HCT116 (cell line): ENCODE measurements around the gene TCERG1L.

Experiments used
- CTCF ChIP-seq, 3 experiments: fragments of 200-600 bp in 1 of 3; sonication (generic) in 1 of 3; IDR thresholded peaks in 2 of 3; conservative IDR thresholded peaks in 1 of 3; 2 replicates each; pipeline ENCODE4 v1.5.1; 2012 to 2017; ENCODE audit warnings: low read depth in 2 of 3, low read length in 2 of 3, antibody characterized with exemption in 1 of 3, borderline replicate concordance in 1 of 3, control low read depth in 1 of 3, mild to moderate bottlenecking in 1 of 3, mixed read lengths in 1 of 3, mixed run types in 1 of 3, moderate library complexity in 1 of 3; ENCODE audit not compliant: insufficient read depth in 1 of 3
- POLR2A ChIP-seq: IDR thresholded peaks from 2 replicates; pipeline ENCODE4 v1.7.0; 2011; ENCODE audit warnings: borderline replicate concordance; ENCODE audit not compliant: insufficient read depth, insufficient read length; ENCODE audit errors: extremely low read depth
- POLR2AphosphoS5 ChIP-seq: IDR thresholded peaks from 2 replicates; pipeline ENCODE4 v1.6.1; 2011; ENCODE audit warnings: mild to moderate bottlenecking, low read depth, low read length, moderate library complexity
- SIN3A ChIP-seq: IDR thresholded peaks from 2 replicates; pipeline ENCODE4 v1.6.1; 2012; ENCODE audit warnings: low read depth
- TCF7L2 ChIP-seq: IDR thresholded peaks from 2 replicates; pipeline ENCODE4 v1.7.0; 2011; ENCODE audit warnings: borderline replicate concordance, inconsistent platforms; ENCODE audit not compliant: insufficient read depth, insufficient read length; ENCODE audit errors: extremely low read depth
- ZFX ChIP-seq: fragments of 450-650 bp; IDR thresholded peaks from 2 replicates; pipeline ENCODE4 v1.6.1; 2017
- ZNF274 ChIP-seq: fragments of 200-500 bp; sonication (Bioruptor generic); IDR thresholded peaks from 2 replicates; pipeline ENCODE4 v1.6.1; 2014; ENCODE audit warnings: mild to moderate bottlenecking, low read depth, low read length, inconsistent platforms

GRCh38 chr10:131240691-131241090 lies 70.8 kb downstream of the TCERG1L start:
- TF ChIP-seq POLR2A: no peak
- TF ChIP-seq CTCF (IDR thresholded peaks at IDR 0.05 in 2 of 3, conservative IDR thresholded peaks at IDR 0.05 in 1 of 3; ENCODE audit: borderline replicate concordance in 1 of 3, insufficient read depth in 1 of 3, low read depth in 2 of 3, low read length in 2 of 3): no peak
- TF ChIP-seq SIN3A: no peak
- no peak for TF ChIP-seq ZNF274
- TF ChIP-seq ZFX: no peak
- TF ChIP-seq POLR2AphosphoS5: no peak
- no peak for TF ChIP-seq TCF7L2
